ENCODE measurements around the gene EPB41L4A. TPM values are rescaled to one million over a fixed set of nuclear protein-coding genes. Genes with fewer than 3 reads are reported as not detected.
"Not testable (repeated sequence)": the region's sequence is repeated elsewhere in the genome, so short reads cannot be mapped to it uniquely, and the experiment has no call there.

The EPB41L4A gene, protein sequence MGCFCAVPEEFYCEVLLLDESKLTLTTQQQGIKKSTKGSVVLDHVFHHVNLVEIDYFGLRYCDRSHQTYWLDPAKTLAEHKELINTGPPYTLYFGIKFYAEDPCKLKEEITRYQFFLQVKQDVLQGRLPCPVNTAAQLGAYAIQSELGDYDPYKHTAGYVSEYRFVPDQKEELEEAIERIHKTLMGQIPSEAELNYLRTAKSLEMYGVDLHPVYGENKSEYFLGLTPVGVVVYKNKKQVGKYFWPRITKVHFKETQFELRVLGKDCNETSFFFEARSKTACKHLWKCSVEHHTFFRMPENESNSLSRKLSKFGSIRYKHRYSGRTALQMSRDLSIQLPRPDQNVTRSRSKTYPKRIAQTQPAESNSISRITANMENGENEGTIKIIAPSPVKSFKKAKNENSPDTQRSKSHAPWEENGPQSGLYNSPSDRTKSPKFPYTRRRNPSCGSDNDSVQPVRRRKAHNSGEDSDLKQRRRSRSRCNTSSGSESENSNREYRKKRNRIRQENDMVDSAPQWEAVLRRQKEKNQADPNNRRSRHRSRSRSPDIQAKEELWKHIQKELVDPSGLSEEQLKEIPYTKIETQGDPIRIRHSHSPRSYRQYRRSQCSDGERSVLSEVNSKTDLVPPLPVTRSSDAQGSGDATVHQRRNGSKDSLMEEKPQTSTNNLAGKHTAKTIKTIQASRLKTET
- total RNA-seq (10 to 100 TPM; 12.6 to 28.4 (median 18.2) TPM), polyA plus RNA-seq (1 to 10 TPM; 6.2 to 8.3 TPM)
- long read RNA-seq, donor 1, full-length matches to known transcripts: 1 of 5 reads
- long read RNA-seq, donor 1, partial matches to known transcripts: 0 of 5 reads
- long read RNA-seq, donor 1, other reads (novel, unspliced or antisense): 4 of 5 reads
- long read RNA-seq, donor 2, full-length matches to known transcripts: 3 of 9 reads
- long read RNA-seq, donor 2, partial matches to known transcripts: 1 of 9 reads
- long read RNA-seq, donor 2, other reads (novel, unspliced or antisense): 5 of 9 reads
- long read RNA-seq, donor 3, full-length matches to known transcripts: 2 of 27 reads
- long read RNA-seq, donor 3, partial matches to known transcripts: 14 of 27 reads
- long read RNA-seq, donor 3, other reads (novel, unspliced or antisense): 11 of 27 reads

DNA sequence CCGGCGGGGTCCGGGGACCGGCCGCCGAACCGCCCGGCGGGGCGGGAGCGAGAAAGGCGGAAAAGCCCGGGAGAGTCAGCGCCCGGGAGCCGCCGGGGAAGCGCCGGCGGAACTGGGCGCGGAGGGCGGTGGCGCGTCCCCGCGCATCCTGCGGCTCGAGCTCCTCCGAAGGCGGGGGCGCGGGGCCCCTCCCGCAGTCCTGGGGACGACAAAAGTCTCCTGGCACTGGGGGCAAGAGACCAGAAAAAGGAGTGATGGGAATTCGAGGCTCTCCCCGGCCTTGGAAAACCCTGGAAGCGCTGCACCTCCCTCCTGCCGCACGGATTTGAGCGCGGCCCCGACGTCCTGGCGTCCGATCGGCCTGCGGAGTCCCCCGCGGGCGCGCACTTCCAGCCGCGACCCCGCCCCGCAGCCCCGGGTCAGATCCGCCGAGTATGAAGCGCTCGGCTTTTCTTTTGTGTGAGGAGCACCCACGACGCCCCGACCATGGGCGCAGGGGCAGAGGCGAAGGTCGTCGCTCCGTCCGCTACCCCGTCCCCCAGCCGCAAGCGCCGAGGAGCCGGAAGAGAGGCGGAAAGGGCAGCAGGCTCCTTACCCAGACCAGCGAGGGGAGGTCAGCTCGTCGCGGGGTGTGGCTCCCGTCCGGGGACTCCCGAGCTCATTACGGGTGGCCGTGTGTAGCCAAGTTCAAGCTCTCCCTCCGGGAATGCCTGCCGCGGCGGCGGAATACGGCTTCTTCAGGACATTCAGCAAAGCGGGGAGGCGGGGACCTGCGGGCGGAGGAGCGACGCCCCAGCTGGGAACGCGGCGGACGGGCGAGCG lies at the start of gene EPB41L4A:
Gene EPB41L4A (minus strand): TSS at position 114 of the 822 bp plus-strand sequence. CDS start 238 bp downstream, outside the sequence.
- H3K27me3 ChIP-seq: peaks cover 0 to 51% (median 0%) of the 10 kb centered on the region in 7 donors
- H3K36me3 ChIP-seq: no peaks in the 10 kb centered on the region
- ATAC-seq (peak; percentile 51 to 93 (median 80)), DNase-seq (peak; percentile 74 to 77)
- WGBS, 2 donors: 0% methylated on average over 99 to 103 of the region's 103 CpGs
- TF ChIP-seq, protein P1, sequence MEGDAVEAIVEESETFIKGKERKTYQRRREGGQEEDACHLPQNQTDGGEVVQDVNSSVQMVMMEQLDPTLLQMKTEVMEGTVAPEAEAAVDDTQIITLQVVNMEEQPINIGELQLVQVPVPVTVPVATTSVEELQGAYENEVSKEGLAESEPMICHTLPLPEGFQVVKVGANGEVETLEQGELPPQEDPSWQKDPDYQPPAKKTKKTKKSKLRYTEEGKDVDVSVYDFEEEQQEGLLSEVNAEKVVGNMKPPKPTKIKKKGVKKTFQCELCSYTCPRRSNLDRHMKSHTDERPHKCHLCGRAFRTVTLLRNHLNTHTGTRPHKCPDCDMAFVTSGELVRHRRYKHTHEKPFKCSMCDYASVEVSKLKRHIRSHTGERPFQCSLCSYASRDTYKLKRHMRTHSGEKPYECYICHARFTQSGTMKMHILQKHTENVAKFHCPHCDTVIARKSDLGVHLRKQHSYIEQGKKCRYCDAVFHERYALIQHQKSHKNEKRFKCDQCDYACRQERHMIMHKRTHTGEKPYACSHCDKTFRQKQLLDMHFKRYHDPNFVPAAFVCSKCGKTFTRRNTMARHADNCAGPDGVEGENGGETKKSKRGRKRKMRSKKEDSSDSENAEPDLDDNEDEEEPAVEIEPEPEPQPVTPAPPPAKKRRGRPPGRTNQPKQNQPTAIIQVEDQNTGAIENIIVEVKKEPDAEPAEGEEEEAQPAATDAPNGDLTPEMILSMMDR (IDR thresholded peaks at IDR 0.05): no peak
- H3K27ac ChIP-seq: peak within 1 kb of the TSS; percentile 78 to 97 (median 92)
- peak within 1 kb of the TSS; percentile 52 to 95 (median 87) for H3K4me3 ChIP-seq
- H3K4me1 ChIP-seq: peaks cover 4 to 52% (median 31%) of the 10 kb centered on the region in 9 donors
- H3K9me3 ChIP-seq: no peaks in the 10 kb centered on the region
- intact Hi-C loops (cut with DNase I): loop anchor here in 5 of 10 donors (1.0 to 10.0 kb wide), 6 partner anchors 85 to 259 kb away; no protein-coding TSS in a partner anchor

DNA sequence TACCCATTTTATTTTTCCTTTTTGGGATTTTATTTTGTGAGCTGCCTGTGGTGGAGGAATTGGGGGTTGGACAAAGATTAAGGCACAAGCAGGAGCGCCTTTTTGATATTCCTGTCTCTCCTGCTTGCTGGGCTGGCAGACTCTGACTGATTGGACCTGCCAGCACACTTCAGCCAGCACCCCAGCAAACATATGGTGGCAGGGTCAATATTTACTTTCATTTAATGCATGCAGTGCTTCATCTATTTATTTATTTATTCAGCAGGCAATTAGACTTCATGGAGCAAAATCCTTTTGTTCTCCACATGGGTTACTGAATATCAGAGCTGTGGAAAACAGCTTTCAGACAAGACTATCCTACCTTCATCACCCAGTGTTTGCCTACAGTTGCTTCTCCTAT lies 48.4 kb upstream of the EPB41L4A start:
- Histone ChIP-seq H3K27ac (no peak overlapping the region), H3K27me3 (no peaks in the 10 kb centered on the region), H3K4me1 (peaks cover 0 to 7% (median 0%) of the 10 kb centered on the region in 9 donors), H3K9me3 (no peaks in the 10 kb centered on the region), H3K4me3 (no peak overlapping the region), H3K36me3 (no peaks in the 10 kb centered on the region)
- no peak for DNase-seq
- TF ChIP-seq, protein P1 (IDR thresholded peaks at IDR 0.05): no peak
- intact Hi-C loops (cut with DNase I): no loop called here
- 92 to 100% methylated on average over 1 of the region's 1 CpG for WGBS, 2 donors
- no peak for ATAC-seq

- H3K27me3 ChIP-seq; H3K27ac ChIP-seq; DNase-seq; intact Hi-C loops (cut with DNase I); H3K9me3 ChIP-seq; ATAC-seq; H3K4me1 ChIP-seq; H3K4me3 ChIP-seq; H3K36me3 ChIP-seq: not testable (repeated sequence)
- 94 to 96% methylated on average over 10 of the region's 10 CpGs for WGBS, 2 donors
Measured at GRCh38 chr5:112466261-112466660, 47.2 kb upstream of the EPB41L4A start.

DNA sequence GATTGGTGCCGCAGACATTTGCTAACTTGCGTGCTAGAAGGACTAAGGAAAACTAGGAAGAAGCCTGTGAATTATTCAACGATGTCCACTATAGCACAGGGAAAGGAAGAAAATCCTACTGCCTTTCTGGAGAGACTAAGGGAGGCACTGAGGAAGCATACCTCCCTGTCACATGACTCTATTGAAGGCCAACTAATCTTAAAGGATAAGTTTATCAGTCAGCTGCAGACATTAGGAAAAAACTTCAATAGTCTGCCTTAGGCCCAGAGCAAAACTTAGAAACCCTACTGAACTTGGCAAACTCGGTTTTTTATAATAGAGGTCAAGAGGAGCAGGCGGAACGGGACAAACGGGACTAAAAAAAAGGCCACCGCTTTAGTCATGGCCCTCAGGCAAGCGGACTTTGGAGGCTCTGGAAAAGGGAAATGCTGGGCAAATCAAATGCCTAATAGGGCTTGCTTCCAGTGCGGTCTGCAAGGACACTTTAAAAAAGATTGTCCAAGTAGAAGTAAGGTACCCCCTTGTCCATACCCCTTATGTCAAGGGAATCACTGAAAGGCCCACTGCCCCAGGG lies 28.2 kb upstream of the EPB41L4A start:
- H3K4me1 ChIP-seq; H3K9me3 ChIP-seq; H3K27me3 ChIP-seq; H3K36me3 ChIP-seq; H3K27ac ChIP-seq; ATAC-seq; DNase-seq; H3K4me3 ChIP-seq; intact Hi-C loops (cut with DNase I): not testable (repeated sequence)
- WGBS, 2 donors: 81 to 86% methylated on average over 10 of the region's 10 CpGs

Data from heart right ventricle (tissue), 16 donors.